ENCODE measurements around the gene ZMIZ2.
"Not testable (repeated sequence)": the region's sequence is repeated elsewhere in the genome, so short reads cannot be mapped to it uniquely, and the experiment has no call there.

ZMIZ2 gene

DNA sequence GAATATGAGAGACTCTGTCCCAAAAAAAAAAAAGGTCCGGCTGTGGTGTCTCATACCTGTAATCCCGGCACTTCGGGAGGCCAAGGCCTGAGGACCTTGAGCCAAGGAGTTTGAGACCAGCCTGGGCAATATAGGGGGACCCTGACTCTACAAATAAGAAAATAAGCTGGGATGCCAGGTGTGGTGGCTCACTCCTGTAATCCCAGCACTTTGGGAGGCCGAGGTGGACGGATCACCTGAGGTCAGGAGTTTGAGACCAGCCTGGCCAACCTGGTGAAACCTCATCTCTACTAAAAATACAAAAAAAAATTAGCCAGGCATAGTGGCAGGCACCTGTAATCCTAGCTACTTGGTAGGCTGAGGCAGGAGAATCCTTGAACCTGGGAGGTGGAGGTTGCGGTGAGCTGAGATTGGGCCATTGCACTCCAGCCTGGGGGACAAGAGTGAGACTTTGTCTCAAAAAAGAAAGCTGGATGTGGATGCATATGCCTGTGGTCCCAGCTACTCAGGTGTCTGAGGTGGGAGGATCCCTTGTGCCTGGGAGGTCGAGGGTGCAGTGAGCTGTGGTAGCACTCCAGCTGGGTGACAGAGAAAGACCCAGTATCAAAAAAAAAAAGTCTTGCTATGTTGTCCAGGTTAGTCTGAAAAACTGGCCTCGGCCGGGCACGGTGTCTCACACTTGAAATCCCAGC lies 55.3 kb downstream of the ZMIZ2 start:
- DNase-seq, result not testable (repeated sequence)

DNA sequence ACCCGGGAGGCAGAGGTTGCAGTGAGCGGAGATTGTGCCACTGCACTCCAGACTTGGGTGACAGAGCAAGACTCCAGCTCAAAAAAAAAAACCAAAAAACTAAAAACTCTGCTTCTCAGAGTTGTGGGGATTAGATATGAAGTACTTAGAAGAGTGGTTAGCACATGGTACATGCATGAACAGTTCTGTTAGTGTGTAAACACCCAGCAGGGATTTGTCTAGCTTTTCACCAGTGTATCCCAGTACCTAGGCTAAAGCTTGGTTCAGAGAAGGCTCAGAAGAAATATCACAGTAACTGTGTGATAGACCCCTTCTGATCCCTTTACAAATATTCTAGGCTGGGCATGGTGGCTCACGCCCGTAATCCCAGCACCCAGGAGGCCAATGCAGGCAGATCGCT lies 57.3 kb downstream of the ZMIZ2 start:
- DNase-seq, result no peak

DNA sequence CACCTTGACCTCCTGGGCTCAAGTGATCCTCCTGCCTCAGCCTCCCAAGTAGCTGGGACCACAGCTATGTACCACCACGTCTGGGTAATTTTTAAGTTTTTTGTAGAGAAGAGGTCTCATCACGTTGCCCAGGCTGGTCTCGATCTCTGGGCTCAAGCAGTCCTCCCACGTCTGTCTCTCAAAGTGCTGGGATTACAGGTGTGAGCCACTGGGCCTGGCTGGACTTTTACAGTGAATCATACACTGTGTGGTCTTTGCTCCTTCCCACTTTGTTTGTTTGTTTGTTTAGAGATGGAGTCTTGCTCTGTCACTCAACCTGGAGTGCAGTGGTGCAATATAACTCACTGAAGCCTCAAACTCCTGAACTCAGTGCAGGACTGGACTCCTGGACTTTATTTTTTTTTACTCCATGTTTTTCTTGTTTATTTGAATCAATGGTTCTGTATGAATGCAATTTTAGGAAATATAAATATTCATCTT lies 60.3 kb downstream of the ZMIZ2 start:
- DNase-seq, result no peak

DNA sequence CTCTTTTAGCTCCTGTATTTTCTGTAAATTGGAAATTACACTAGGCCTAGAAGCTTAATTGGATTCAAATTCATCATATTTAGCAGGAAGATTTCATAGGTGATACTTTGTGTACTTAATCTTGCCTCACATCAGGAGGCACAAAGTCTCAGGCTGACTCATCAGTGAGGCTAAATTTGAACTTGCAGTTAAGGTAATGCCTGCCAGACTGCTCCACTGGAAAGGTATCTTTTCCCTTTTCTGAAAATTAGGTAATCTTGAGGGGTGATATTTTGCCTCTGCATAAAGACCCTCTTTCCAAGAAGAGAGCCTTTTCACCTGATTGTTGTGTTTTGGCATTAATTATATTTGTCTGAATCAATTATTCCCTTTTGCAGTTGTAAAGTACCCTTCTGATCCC lies 62.4 kb downstream of the ZMIZ2 start:
- DNase-seq, result no peak

DNA sequence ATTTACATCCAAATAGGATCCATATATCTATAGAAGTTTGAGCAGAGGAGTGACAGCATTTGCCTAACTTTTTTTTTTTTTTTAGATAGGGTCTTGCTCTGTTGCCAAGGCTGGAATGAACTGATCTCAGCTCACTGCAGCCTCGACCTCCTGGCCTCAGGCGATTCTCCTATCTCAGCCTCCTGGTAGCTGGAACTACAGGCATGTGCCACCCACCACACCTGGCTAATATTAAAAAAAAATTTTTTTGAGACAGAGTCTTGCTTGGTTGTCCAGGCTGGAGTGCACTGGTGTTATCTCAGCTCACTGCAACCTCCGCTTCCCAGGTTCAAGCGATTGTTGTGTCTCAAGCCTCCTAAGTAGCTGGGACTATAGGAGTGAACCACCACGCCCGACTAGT lies 62.9 kb downstream of the ZMIZ2 start:
- no peak for DNase-seq

DNA sequence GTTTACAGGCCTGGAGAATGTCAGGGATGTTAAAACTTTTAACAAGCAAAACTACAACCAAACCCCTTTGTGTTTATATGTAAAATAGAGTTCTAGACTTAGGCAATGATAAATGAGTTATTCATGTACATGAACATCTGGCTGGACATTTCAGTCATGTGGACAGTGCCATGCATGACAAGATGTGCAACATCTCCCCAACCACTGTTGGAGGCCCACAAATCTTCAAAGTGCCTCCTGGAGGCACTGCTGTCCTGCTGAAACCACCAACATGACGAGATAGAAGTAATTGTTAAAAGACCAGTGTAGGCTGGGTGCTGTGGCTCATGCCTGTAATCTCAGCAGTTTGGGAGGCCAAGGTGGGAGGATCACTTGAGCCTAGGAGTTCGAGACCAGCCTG lies 66.3 kb downstream of the ZMIZ2 start:
- no peak for DNase-seq

DNA sequence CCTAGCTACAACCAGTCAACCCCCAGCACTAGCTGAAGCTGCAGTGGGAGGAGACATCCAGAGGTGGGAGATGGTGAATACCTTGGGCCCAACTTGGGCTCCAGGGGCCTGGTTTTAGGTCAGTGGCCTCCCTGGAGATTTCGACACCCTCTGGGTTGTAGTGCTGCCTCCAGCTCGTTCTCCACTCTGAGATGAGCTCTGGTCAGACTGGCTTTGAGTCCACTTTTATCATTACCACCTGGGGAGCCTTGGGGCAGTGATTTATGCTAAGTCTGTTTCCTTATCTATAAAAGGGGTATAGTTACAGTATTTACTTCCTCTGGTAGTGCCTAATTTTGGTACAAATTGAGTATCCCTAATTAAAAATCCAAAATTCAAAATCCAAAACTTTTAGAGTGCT lies 70.6 kb downstream of the ZMIZ2 start:
- no peak for DNase-seq
